ENCODE measurements around the gene KRT38. TPM values are rescaled to one million over a fixed set of nuclear protein-coding genes. Genes with fewer than 3 reads are reported as not detected.

Gene KRT38
- total RNA-seq, 1 experiment from 2014 or later, result not detected

GRCh38 chr17:41464682-41465081, 23.9 kb upstream of the KRT38 start:
- Mint-ChIP-seq H3K4me1 (no peaks in the 10 kb centered on the region), H3K9me3 (peaks cover 16% of the 10 kb centered on the region), H3K4me3 (no peak overlapping the region), H3K27me3 (ENCODE audit: low read depth) (peaks cover 5% of the 10 kb centered on the region), H3K27ac (no peak overlapping the region), H3K36me3 (no peaks in the 10 kb centered on the region)
- CTCF ChIA-PET, result interaction anchor here (1.3 to 1.6 kb wide), 2 partner anchors 84 to 198 kb away, joined by 4 to 6 read pairs; no protein-coding TSS in a partner anchor
- ATAC-seq (no peak), DNase-seq (ENCODE audit: low spot score) (no peak)
- POLR2A ChIA-PET, result no interaction called here
- TF ChIP-seq MAX (CRISPR knock-in tag; IDR thresholded peaks at IDR 0.05) (no peak), NR3C1 (CRISPR knock-in tag; conservative IDR thresholded peaks at IDR 0.05; ENCODE audit: low read depth) (no peak), ZBTB21 (CRISPR knock-in tag; IDR thresholded peaks at IDR 0.05; ENCODE audit: borderline replicate concordance) (no peak), NR2C2 (CRISPR knock-in tag; IDR thresholded peaks at IDR 0.05) (no peak), NFYB (CRISPR knock-in tag; conservative IDR thresholded peaks at IDR 0.05; ENCODE audit: low read depth) (no peak), ZSCAN18 (CRISPR knock-in tag; IDR thresholded peaks at IDR 0.05) (no peak), CBFB (CRISPR knock-in tag; IDR thresholded peaks at IDR 0.05; ENCODE audit: low read depth) (no peak), TCF7 (CRISPR knock-in tag; IDR thresholded peaks at IDR 0.05; ENCODE audit: low read depth) (no peak)

- TF ChIP-seq ZNF317 (CRISPR knock-in tag; IDR thresholded peaks at IDR 0.05; ENCODE audit: borderline replicate concordance, low read depth), result no peak
- no peak for ATAC-seq
- POLR2A ChIA-PET, result no interaction called here
- CTCF ChIA-PET, result interaction anchor here (1.3 to 1.6 kb wide), 2 partner anchors 85 to 199 kb away, joined by 4 to 6 read pairs; no protein-coding TSS in a partner anchor
- no peak for DNase-seq (ENCODE audit: low spot score)
- H3K27me3 Mint-ChIP-seq (ENCODE audit: low read depth), result peaks cover 5% of the 10 kb centered on the region
- no peaks in the 10 kb centered on the region for H3K36me3 Mint-ChIP-seq
- no peak overlapping the region for H3K4me3 Mint-ChIP-seq
- H3K9me3 Mint-ChIP-seq, result peaks cover 16% of the 10 kb centered on the region
- H3K27ac Mint-ChIP-seq, result no peak overlapping the region
- no peaks in the 10 kb centered on the region for H3K4me1 Mint-ChIP-seq
Observed at GRCh38 chr17:41464173-41464572, 23.4 kb upstream of the KRT38 start.

GRCh38 chr17:41463746-41464145, 23.0 kb upstream of the KRT38 start:
- ATAC-seq (no peak), DNase-seq (ENCODE audit: low spot score) (no peak)
- POLR2A ChIA-PET, result no interaction called here
- H3K27ac Mint-ChIP-seq, result no peak overlapping the region
- H3K4me3 Mint-ChIP-seq, result no peak overlapping the region
- TF ChIP-seq ZNF219 (CRISPR knock-in tag; IDR thresholded peaks at IDR 0.05; ENCODE audit: borderline replicate concordance) (no peak), AFF4 (CRISPR knock-in tag; IDR thresholded peaks at IDR 0.05; ENCODE audit: borderline replicate concordance) (no peak), MYBL2 (CRISPR knock-in tag; IDR thresholded peaks at IDR 0.05) (no peak), ZMAT4 (CRISPR knock-in tag; IDR thresholded peaks at IDR 0.05) (no peak)
- no peaks in the 10 kb centered on the region for H3K4me1 Mint-ChIP-seq
- peaks cover 15% of the 10 kb centered on the region for H3K9me3 Mint-ChIP-seq
- CTCF ChIA-PET, result interaction anchor here (1.3 to 1.6 kb wide), 2 partner anchors 85 to 199 kb away, joined by 4 to 6 read pairs; no protein-coding TSS in a partner anchor
- peaks cover 5% of the 10 kb centered on the region for H3K27me3 Mint-ChIP-seq (ENCODE audit: low read depth)
- no peaks in the 10 kb centered on the region for H3K36me3 Mint-ChIP-seq

- DNase-seq (ENCODE audit: low spot score) (no peak), ATAC-seq (no peak)
- no peak overlapping the region for H3K4me3 Mint-ChIP-seq
- peaks cover 6% of the 10 kb centered on the region; the same call in 1 of the 2 replicates for H3K9me3 Mint-ChIP-seq
- ChIA-PET CTCF (interaction anchor here (1.4 to 2.8 kb wide), 4 partner anchors 24 to 200 kb away, joined by 4 to 12 read pairs (median 8); no protein-coding TSS in a partner anchor), POLR2A (no interaction called here)
- H3K36me3 Mint-ChIP-seq, result no peaks in the 10 kb centered on the region
- H3K27ac Mint-ChIP-seq, result no peak overlapping the region
- H3K27me3 Mint-ChIP-seq (ENCODE audit: low read depth), result peaks cover 5% of the 10 kb centered on the region
- H3K4me1 Mint-ChIP-seq, result no peaks in the 10 kb centered on the region
- TF ChIP-seq ZNF121 (CRISPR knock-in tag; IDR thresholded peaks at IDR 0.05) (no peak), ARID4B (CRISPR knock-in tag; IDR thresholded peaks at IDR 0.05; ENCODE audit: borderline replicate concordance) (no peak), ZNF232 (CRISPR knock-in tag; IDR thresholded peaks at IDR 0.05) (no peak), IRF2 (CRISPR knock-in tag; IDR thresholded peaks at IDR 0.05; ENCODE audit: borderline replicate concordance, low read depth) (no peak)
Observed at GRCh38 chr17:41462705-41463104, 21.9 kb upstream of the KRT38 start.

All from WTC11 (cell line).